Measurements from ENCODE around the gene PUSL1. TPM values are rescaled to one million over a fixed set of nuclear protein-coding genes. Genes with fewer than 3 reads are reported as not detected.

PUSL1 gene
- total RNA-seq, 1 donor from 2014 or later = 15.1 TPM

DNA sequence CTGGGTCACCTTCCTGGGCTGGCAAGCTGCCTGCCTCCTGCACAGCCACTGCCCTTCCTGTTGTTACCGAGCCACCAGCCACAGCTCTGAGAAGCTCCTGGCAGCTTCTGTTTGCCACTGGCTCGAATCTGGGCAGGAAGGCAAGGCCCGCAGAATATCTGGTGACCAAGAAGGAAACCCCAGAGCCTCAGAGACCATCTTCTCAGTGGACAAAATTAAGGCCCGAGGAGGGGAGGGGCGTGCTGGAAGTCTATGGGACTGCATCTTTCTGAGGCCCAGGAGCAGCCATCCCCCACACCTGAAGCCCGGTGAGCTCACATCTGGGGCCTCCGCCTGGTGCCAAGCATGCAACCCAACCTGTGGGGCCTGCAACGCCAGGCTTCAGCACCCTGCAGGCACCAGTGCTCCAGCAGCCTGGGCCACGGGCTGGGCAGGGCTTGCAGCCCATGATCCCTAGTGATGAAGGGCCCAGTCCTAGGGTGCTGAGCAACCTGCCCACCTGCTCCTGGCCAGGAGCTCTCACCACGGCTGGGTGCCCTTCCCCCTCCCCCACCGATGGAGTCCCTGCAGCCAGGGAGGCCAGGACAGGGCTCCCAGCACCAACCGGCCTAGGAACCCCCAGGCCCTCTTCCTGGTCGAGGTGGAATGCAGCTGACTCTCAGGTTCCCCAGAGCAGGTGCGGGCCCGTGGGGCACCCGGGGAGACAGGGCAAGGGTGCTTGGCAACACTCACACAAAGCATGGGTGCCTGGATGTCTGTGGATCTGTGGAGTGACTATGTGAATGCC, 17.1 kb downstream of the PUSL1 start:
- DNase-seq = no peak

DNA sequence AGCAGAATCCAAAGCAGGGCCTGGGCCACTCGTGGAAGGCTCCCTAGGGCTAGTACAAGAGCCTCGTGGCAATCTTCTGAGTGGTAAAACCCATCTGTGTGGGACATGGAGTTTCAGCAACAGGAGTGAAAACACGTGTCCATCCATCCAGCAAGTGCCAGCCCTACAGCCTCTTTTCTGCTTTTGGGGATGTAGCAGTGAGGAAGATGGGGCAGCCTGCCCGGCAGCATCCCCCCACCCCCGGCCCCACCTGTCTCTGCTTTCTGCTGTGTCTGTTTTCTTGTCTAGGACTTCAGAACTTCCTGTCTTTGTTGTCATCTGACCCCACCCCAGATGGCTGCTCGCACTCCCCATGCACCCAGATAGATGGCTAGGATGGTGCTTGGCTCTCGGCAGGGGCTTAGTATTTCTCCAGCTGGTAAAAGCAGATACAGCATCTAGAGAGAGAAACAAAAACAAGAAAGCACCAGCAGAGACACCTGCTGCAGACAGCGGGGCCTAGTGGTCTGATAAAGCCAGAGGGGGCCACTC, 17.7 kb downstream of the PUSL1 start:
- no peak for DNase-seq

DNA sequence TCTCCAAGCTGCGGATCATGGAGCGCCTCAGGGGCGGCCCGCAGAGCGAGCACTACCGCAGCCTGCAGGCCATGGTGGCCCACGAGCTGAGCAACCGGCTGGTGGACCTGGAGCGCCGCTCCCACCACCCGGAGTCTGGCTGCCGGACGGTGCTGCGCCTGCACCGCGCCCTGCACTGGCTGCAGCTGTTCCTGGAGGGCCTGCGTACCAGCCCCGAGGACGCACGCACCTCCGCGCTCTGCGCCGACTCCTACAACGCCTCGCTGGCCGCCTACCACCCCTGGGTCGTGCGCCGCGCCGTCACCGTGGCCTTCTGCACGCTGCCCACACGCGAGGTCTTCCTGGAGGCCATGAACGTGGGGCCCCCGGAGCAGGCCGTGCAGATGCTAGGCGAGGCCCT, 18.9 kb downstream of the PUSL1 start:
- DNase-seq = no peak

DNA sequence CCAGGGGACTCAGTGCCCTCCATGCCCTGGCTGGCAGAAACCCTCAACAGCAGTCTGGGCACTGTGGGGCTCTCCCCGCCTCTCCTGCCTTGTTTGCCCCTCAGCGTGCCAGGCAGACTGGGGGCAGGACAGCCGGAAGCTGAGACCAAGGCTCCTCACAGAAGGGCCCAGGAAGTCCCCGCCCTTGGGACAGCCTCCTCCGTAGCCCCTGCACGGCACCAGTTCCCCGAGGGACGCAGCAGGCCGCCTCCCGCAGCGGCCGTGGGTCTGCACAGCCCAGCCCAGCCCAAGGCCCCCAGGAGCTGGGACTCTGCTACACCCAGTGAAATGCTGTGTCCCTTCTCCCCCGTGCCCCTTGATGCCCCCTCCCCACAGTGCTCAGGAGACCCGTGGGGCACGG, 19.9 kb downstream of the PUSL1 start:
- DNase-seq = no peak

DNA sequence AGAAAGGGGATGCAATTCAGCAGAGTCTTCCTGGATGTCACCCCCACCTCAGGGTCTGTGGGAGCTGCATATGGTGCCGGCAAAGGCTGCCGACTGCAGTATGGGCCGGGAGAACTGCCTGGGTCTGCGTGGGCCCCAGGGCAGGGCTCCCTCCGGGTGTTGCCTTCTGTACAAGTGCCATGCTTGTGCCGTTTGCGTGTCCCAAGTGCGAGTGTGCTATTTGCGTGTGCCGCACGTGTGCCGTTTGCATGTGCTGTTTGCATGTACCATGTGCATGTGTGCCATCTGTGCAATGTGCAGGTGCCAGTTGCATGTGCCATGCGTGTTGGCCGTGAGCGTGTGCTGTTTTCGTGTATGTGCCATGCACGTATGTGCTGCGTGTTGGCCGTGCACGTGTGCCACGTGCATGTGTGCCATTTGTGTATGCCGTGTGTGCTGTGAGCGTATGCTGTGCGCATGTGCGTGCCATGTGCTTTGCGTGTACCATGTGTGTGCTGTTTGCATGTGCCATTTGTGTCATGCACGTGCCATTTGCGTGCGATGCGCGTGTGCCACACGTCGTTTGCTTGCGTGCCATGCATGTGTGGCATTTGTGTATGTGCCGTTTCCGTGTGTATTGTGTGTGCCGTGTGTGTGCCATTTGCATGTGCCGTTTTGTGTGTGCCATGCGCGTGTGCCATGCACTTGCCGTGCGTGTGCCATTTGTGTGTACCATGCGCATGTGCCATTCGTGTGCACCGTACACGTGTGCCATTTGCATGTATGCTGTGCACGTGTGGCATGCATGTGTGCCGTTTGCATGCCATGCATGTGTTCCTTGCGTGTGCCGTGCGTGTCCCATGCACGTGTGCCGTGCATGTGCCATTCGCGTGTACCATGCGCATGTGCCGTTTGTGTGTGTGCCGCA, 21.2 kb downstream of the PUSL1 start:
- DNase-seq = no peak

DNA sequence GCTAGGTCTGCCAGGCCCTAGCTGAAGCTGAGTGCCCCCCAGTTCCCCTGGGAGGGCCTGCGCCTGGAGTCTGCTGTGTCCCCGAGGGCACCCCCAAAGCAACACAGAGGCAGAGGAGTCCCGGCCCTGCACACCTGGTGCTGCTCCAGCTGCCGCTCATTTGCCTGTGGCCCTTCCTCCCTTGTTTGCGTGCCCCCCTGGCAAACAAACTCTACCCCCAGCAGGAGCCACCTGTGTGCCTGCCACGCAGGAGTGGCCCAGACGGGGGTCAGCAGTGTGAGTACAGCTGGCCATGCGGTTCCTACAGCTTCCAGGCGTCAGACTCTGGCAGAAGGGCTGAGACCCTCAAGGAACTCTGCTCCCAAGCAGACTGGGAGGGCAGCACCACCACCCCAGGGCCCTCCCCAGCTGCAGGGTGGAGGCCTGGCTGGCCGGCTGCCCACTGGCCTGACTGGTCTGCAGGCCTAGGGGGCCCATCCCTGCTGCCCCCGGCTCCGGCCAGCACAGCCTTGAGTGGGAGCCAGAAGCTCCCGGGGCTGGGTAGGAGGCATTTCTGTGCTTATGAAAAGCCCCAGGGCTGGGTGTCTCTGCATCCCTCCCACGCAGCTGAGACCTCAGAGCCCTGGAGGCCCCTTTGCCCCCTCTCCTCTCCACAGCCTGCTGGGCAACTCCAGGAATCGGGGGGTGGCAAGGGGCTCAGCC, 22.1 kb downstream of the PUSL1 start:
- no peak for DNase-seq

DNA sequence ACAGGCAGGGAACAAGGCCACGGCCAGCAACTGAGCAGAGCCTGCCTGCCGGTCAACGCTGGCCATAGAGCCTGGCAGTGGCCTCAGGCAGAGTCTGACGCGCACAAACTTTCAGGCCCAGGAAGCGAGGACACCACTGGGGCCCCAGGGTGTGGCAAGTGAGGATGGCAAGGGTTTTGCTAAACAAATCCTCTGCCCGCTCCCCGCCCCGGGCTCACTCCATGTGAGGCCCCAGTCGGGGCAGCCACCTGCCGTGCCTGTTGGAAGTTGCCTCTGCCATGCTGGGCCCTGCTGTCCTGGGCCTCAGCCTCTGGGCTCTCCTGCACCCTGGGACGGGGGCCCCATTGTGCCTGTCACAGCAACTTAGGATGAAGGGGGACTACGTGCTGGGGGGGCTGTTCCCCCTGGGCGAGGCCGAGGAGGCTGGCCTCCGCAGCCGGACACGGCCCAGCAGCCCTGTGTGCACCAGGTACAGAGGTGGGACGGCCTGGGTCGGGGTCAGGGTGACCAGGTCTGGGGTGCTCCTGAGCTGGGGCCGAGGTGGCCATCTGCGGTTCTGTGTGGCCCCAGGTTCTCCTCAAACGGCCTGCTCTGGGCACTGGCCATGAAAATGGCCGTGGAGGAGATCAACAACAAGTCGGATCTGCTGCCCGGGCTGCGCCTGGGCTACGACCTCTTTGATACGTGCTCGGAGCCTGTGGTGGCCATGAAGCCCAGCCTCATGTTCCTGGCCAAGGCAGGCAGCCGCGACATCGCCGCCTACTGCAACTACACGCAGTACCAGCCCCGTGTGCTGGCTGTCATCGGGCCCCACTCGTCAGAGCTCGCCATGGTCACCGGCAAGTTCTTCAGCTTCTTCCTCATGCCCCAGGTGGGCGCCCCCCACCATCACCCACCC, 22.9 kb downstream of the PUSL1 start, which contains the start of gene TAS1R3:
Gene TAS1R3 (plus strand): TSS at position 213 of the 898 bp plus-strand sequence. CDS start 66 bp downstream, at position 279.
- peak; percentile 74 for DNase-seq

DNA sequence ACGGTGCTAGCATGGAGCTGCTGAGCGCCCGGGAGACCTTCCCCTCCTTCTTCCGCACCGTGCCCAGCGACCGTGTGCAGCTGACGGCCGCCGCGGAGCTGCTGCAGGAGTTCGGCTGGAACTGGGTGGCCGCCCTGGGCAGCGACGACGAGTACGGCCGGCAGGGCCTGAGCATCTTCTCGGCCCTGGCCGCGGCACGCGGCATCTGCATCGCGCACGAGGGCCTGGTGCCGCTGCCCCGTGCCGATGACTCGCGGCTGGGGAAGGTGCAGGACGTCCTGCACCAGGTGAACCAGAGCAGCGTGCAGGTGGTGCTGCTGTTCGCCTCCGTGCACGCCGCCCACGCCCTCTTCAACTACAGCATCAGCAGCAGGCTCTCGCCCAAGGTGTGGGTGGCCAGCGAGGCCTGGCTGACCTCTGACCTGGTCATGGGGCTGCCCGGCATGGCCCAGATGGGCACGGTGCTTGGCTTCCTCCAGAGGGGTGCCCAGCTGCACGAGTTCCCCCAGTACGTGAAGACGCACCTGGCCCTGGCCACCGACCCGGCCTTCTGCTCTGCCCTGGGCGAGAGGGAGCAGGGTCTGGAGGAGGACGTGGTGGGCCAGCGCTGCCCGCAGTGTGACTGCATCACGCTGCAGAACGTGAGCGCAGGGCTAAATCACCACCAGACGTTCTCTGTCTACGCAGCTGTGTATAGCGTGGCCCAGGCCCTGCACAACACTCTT, 23.8 kb downstream of the PUSL1 start:
- no peak for DNase-seq

DNA sequence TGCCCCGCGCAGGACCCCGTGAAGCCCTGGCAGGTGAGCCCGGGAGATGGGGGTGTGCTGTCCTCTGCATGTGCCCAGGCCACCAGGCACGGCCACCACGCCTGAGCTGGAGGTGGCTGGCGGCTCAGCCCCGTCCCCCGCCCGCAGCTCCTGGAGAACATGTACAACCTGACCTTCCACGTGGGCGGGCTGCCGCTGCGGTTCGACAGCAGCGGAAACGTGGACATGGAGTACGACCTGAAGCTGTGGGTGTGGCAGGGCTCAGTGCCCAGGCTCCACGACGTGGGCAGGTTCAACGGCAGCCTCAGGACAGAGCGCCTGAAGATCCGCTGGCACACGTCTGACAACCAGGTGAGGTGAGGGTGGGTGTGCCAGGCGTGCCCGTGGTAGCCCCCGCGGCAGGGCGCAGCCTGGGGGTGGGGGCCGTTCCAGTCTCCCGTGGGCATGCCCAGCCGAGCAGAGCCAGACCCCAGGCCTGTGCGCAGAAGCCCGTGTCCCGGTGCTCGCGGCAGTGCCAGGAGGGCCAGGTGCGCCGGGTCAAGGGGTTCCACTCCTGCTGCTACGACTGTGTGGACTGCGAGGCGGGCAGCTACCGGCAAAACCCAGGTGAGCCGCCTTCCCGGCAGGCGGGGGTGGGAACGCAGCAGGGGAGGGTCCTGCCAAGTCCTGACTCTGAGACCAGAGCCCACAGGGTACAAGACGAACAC, 24.5 kb downstream of the PUSL1 start:
- DNase-seq = no peak

DNA sequence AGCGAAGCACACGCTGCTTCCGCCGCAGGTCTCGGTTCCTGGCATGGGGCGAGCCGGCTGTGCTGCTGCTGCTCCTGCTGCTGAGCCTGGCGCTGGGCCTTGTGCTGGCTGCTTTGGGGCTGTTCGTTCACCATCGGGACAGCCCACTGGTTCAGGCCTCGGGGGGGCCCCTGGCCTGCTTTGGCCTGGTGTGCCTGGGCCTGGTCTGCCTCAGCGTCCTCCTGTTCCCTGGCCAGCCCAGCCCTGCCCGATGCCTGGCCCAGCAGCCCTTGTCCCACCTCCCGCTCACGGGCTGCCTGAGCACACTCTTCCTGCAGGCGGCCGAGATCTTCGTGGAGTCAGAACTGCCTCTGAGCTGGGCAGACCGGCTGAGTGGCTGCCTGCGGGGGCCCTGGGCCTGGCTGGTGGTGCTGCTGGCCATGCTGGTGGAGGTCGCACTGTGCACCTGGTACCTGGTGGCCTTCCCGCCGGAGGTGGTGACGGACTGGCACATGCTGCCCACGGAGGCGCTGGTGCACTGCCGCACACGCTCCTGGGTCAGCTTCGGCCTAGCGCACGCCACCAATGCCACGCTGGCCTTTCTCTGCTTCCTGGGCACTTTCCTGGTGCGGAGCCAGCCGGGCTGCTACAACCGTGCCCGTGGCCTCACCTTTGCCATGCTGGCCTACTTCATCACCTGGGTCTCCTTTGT, 25.3 kb downstream of the PUSL1 start:
- no peak for DNase-seq

DNA sequence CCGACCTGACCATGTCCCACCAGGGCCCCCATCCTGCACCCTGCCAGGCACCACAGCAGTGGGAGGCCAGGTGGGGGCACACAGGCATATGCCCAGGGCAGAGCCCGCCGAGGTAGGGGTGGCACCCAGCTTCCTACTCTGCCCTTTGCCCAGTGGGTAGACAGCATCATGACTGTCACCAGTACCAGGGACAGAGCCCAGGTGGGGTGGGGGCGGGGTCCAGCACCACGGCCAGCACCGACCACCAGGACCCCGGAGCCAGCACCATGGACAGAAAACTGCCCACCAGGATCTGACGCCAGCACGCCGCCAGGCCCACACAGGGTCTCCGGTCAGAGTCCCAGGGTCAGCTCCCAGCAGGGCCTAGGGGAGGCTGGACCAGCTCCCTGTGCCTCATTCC, 26.4 kb downstream of the PUSL1 start:
- no peak for DNase-seq

DNA sequence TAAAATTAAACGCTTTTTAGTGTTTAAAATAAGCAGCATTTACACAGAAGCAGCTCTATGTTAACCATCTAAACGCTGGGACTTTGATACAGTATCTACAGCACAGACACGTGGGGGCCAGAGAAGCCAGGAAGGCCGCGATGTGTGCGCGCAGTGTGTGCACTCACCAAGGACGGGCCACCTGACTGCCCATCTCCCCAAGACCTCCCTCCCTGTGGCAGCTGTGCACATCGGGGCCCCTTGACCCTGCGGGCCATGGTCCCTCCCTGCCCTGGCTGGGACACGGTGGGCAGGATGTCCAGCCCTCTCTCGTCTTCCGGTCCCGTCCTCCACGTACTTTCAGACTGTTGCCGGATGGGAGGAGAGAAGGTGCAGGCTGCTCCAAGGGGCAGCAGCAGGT, 26.9 kb downstream of the PUSL1 start:
- DNase-seq = no peak

DNA sequence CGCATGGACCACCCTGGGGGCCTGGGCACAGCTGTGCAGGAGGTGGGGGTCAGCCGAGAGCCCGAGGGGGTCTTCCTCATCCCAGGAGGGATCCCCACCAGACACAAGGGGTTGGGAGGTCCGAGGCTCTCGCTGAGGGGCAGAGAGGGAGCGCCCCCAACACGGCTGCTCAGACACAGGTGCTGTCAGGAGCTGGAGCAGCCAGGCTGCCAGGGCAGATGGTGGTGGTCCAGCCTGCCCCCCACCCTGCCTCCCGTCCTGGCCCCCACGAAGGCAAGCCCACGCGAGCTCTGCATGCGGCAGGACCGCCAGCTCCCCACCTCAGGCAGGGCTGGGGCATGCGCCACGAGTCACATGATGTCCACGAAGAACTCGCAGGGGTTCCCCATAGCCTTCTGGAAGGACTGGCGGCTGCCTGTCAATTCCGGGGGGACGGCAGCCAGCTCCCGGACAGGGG, 27.4 kb downstream of the PUSL1 start:
- no peak for DNase-seq

DNA sequence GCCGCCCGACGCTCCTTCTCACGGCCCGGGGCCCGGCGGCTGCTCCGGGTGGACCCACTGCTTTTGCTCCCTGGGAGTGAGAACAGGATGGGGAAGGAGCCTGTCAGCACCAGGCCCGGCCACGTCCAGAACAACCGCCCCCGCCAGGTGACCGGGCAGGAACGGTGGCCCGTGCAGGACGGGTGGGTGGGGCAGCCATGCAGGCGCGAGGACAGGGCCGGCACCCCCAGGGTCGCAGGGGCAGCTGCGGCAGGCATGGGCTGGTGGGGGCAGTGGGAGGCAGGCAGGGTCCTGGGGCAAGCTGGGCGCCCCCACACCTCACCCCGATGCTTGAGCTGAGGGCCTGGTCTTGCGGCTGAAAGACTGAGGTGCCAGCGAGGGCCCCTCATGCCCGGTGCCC, 28.0 kb downstream of the PUSL1 start:
- no peak for DNase-seq

DNA sequence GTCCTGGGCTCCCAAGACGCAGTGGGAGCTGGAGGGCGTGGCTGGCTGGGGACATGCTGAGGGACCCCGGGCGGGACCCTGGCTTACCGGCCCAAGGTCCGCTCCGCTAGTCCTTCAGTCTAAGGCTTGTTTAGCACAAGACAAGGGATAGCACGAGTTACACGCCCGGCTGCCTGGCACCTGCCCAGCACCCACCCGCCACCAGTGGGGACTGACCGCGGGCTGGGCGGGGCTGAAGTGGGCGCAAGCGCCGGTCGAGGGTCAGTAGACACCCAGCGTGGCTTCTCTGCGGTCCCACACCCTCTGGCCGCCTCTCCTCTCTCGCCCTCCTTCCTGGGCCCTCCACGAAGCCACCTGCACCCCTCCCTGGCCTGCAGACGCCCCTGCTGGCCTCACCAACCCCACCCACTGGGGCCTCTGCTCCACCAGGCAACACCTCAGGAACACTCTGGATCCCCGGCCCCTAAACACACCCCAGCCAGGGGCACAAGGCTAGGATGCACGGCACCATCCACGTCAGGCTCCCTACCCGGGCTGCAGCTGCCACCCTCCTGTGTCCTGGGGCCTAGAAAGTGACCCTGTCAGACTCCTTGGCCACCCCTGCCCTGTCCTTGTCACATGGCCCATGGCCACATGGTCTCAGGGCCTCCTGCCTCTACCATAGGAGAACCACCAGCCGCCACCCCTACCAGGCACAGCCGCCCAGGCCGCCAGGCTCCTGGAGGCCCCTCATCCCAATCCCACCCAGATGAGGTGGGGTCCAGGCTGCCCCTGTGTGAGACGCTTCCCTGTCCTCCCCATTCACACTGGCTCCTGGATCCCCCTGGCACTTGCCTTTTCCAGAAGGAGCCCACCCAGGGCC, 28.8 kb downstream of the PUSL1 start:
- no peak for DNase-seq

DNA sequence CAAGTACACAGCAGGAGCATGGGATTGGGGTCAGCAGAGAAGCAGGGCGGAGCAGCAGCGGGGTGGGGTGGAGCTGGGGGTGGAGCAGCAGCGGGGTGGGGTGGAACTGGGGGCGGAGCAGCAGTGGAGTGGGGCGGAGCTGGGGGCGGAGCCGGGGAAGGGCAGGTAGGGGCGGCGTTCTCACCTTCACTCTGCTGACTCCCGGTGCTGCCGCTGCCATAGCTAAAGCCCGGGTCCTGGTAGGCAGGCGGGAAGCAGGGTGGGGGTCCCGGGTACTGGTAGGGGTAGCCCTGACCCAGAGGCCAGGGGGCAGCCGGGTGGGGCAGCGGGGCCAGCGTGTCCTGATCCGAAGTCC, 29.4 kb downstream of the PUSL1 start:
- DNase-seq = no peak

DNA sequence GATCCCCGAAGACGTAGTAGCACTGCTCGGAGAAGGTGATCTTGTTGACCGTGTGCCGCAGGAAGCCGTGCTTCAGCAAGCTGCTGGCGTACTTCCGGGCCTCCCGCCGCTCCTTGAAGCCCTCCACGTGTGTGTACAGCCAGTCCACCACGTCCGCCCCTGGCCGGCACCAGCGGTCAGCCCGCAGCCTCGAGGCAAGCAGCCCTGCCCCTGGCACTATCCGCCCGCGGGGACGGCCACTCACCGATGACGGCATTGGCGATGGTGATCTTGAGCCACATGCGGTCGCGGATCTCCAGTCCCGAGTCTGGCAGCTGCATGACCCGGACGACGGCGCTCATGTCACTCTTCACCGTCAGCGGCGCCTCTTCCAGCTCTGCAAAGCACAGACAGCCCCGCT, 29.9 kb downstream of the PUSL1 start:
- DNase-seq = no peak

DNA sequence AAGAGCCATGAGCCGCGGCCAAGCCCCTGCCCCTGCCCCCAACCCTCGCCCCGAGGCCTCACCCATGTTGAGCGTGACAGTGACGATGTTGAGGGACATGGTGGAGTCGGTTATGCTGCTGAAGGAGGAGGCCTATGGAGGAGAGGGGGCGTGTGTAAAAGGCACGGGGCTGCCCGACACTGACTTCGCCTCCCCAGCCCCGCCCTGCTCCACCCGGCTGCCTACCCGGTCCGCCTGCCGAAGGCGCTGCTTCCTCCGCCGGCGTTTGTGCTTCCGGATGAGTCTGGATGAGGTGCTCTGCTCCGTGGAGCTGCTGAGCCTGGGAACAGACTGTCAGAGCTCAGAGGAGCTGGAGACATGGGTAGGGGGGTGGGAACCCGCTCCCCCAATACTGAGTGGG, 31.8 kb downstream of the PUSL1 start:
- no peak for DNase-seq

All from tongue (tissue), 2 donors.